H1 (cell line): ENCODE results near the gene WDR1.

Experiments
- CBX5 ChIP-seq: fragments of 300-800, 300-1000 bp; sonication (generic); IDR thresholded peaks from 2 replicates; pipeline ENCODE4 v1.7.1; 2016; ENCODE audit warnings: antibody characterized with exemption, low read length, low read depth
- CHD1 ChIP-seq: IDR thresholded peaks from 2 replicates; pipeline ENCODE4 v1.6.1; 2012; ENCODE audit warnings: low read depth, low read length, improper control_type of control experiment
- CHD2 ChIP-seq: IDR thresholded peaks from 2 replicates; pipeline ENCODE4 v1.6.1; 2012; ENCODE audit warnings: low read length, improper control_type of control experiment
- CTCF ChIP-seq, 3 experiments: IDR thresholded peaks; 1 replicate in 2 of 3; 2 replicates in 1 of 3; pipeline versions ENCODE4 v1.5.1 to v1.6.1; 2011; ENCODE audit warnings: low read length in 3 of 3, mild to moderate bottlenecking in 3 of 3, inconsistent platforms in 2 of 3, low read depth in 1 of 3, moderate library complexity in 1 of 3; ENCODE audit not compliant: insufficient read depth in 1 of 3; ENCODE audit errors: control extremely low read depth in 1 of 3
- NANOG ChIP-seq: IDR thresholded peaks from 2 replicates; pipeline ENCODE4 v1.6.1; 2011; ENCODE audit warnings: low read length, low read depth, mild to moderate bottlenecking, inconsistent platforms; ENCODE audit not compliant: insufficient read depth, poor library complexity, severe bottlenecking
- POLR2A ChIP-seq, 2 experiments: IDR thresholded peaks; 1 replicate in 1 of 2; 2 replicates in 1 of 2; pipeline ENCODE4 v1.6.1; 2011; ENCODE audit warnings: low read depth in 2 of 2, low read length in 2 of 2, mild to moderate bottlenecking in 2 of 2; ENCODE audit errors: control extremely low read depth in 1 of 2
- RFX5 ChIP-seq: IDR thresholded peaks from 2 replicates; pipeline ENCODE4 v1.6.1; 2011; ENCODE audit warnings: low read depth, low read length, improper control_type of control experiment, borderline replicate concordance

GRCh38 chr4:10041036-10041435, 75.6 kb downstream of the WDR1 start:
- TF ChIP-seq CTCF (IDR thresholded peaks at IDR 0.05; ENCODE audit: control extremely low read depth in 1 of 3, insufficient read depth in 1 of 3, low read depth in 1 of 3, low read length in 3 of 3), result no peak
- TF ChIP-seq CHD2, result no peak
- TF ChIP-seq NANOG, result no peak
- no peak for TF ChIP-seq CHD1
- TF ChIP-seq RFX5, result no peak
- TF ChIP-seq CBX5, result no peak
- no peak for TF ChIP-seq POLR2A (IDR thresholded peaks at IDR 0.05; ENCODE audit: control extremely low read depth in 1 of 2, low read depth in 2 of 2, low read length in 2 of 2)
